Measurements from ENCODE around the gene SERPINA4. TPM values are rescaled to one million over a fixed set of nuclear protein-coding genes. Genes with fewer than 3 reads are reported as not detected.

SERPINA4 gene
- total and polyA plus RNA-seq, 2 of the 8 experiments (the other 6 are each of a cell fraction or from before 2014, with no cell fraction given): not detected

GRCh38 chr14:94560291-94560665 lies 964 bp upstream of the SERPINA4 start:
- Histone ChIP-seq H3K9ac (replicated peaks in 1 of 4; ENCODE audit: extremely low read depth in 1 of 4, low read depth in 3 of 4, low read length in 3 of 4) (no peak overlapping the region), H3K4me3 (ENCODE audit: extremely low read depth in 1 of 4, insufficient read depth in 2 of 4, low read depth in 3 of 4, low read length in 4 of 4) (no peak overlapping the region), H2BK120ac (replicated peaks; ENCODE audit: low read depth, low read length) (no peak overlapping the region), H2BK12ac (ENCODE audit: low read depth, low read length) (no peak overlapping the region), H2BK15ac (ENCODE audit: low read length) (no peak overlapping the region), H2AK5ac (ENCODE audit: low read depth, low read length) (no peak overlapping the region), H3K36me3 (ENCODE audit: control insufficient read depth in 2 of 4, insufficient read depth in 4 of 4, low read length in 3 of 4) (no peaks in the 10 kb centered on the region), H3K79me1 (ENCODE audit: low read depth, low read length) (no peaks in the 10 kb centered on the region), H2BK20ac (ENCODE audit: low read length) (no peak overlapping the region), H3K4ac (replicated peaks; ENCODE audit: insufficient read length, low read depth, low read length) (no peak overlapping the region), H4K5ac (ENCODE audit: insufficient read length, low read depth, low read length) (no peak overlapping the region), H3K23me2 (ENCODE audit: low read depth, low read length) (no peaks in the 10 kb centered on the region), H3K56ac (replicated peaks; ENCODE audit: insufficient read length, low read depth, low read length) (no peak overlapping the region), H4K8ac (ENCODE audit: extremely low read depth, insufficient read depth, low read length) (no peak overlapping the region), H3K23ac (ENCODE audit: insufficient read length) (no peak overlapping the region), H3K4me1 (replicated peaks in 1 of 4; ENCODE audit: control insufficient read depth in 3 of 4, insufficient read depth in 4 of 4, low read length in 3 of 4) (no peaks in the 10 kb centered on the region), H3K14ac (ENCODE audit: insufficient read length) (no peak overlapping the region), H2BK5ac (ENCODE audit: low read depth, low read length) (no peak overlapping the region), H3K18ac (ENCODE audit: extremely low read depth, low read length) (no peak overlapping the region), H3K79me2 (ENCODE audit: control insufficient read depth in 1 of 2, insufficient read depth in 2 of 2, low read length in 2 of 2) (no peaks in the 10 kb centered on the region), H3K27me3 (replicated peaks in 1 of 4; ENCODE audit: control insufficient read depth in 3 of 4, extremely low read depth in 1 of 4, insufficient read depth in 3 of 4, low read length in 3 of 4) (no peaks in the 10 kb centered on the region), H4K20me1 (replicated peaks in 1 of 2; ENCODE audit: control insufficient read depth in 1 of 2, insufficient read depth in 2 of 2, low read length in 2 of 2) (no peaks in the 10 kb centered on the region), H2AFZ (ENCODE audit: low read length) (no peak overlapping the region), H3K27ac (ENCODE audit: low read depth, low read length) (no peak overlapping the region), H4K91ac (replicated peaks; ENCODE audit: insufficient read length, low read length) (no peak overlapping the region), H3K9me3 (ENCODE audit: insufficient read depth in 2 of 2, low read depth in 1 of 2, low read length in 1 of 2) (no peaks in the 10 kb centered on the region), H3K4me2 (ENCODE audit: insufficient read depth in 1 of 2, low read depth in 2 of 2, low read length in 2 of 2) (no peak overlapping the region)
- WGBS, 2 experiments (ENCODE audit: extremely low coverage in 1 of 2, insufficient coverage in 1 of 2, insufficient read length in 1 of 2, insufficient replicate concordance in 2 of 2, low coverage in 1 of 2, low lambda C conversion rate in 2 of 2, missing lambda C conversion rate in 1 of 2): 84% methylated on average over 3 of the region's 3 CpGs; no CpG with 5 or more reads in 1 of the 2 experiments
- POLR2A ChIA-PET (ENCODE audit: partially characterized antibody): no interaction called here
- CTCF ChIA-PET (ENCODE audit: partially characterized antibody): interaction anchor here (1.1 to 3.1 kb wide), 7 partner anchors 10 to 137 kb away, joined by 3 to 18 read pairs (median 4); no protein-coding TSS in a partner anchor
- TF ChIP-seq MAX (IDR thresholded peaks at IDR 0.05): no peak
- no peak for TF ChIP-seq JUND (IDR thresholded peaks at IDR 0.05; ENCODE audit: low read length)
- TF ChIP-seq BACH1 (IDR thresholded peaks at IDR 0.05; ENCODE audit: low read length): no peak
- no peak for TF ChIP-seq POLR2A (IDR thresholded peaks at IDR 0.05; ENCODE audit: control extremely low read depth in 1 of 2, low read depth in 2 of 2, low read length in 2 of 2)
- TF ChIP-seq CHD1 (IDR thresholded peaks at IDR 0.05; ENCODE audit: low read depth, low read length): no peak
- TF ChIP-seq POU5F1 (IDR thresholded peaks at IDR 0.05; ENCODE audit: low read depth, low read length): no peak
- TF ChIP-seq EZH2 (IDR thresholded peaks at IDR 0.05; ENCODE audit: low read depth, low read length, severe bottlenecking): no peak
- no peak for TF ChIP-seq KDM5A (IDR thresholded peaks at IDR 0.05; ENCODE audit: low read length)
- no peak for TF ChIP-seq GABPA (IDR thresholded peaks at IDR 0.05; ENCODE audit: borderline replicate concordance, insufficient read depth, low read length)
- no peak for TF ChIP-seq HDAC6 (IDR thresholded peaks at IDR 0.05; ENCODE audit: low read depth, low read length)
- DNase-seq (ENCODE audit: low read depth in 1 of 2, low spot score in 2 of 2): no peak
- FAIRE-seq: no peak

All from H1 (cell line).